Astrocyte (in vitro differentiated cells and primary cell): ENCODE measurements around the gene DMKN. TPM values are rescaled to one million over a fixed set of nuclear protein-coding genes. Genes with fewer than 3 reads are reported as not detected.

ENCODE experiments used
- DNase-seq: peaks from one replicate; pipeline ENCODE4 v3.0.0-alpha.2; 2010; ENCODE audit warnings: low read depth
- FAIRE-seq: peaks from 2 replicates; lab custom pipeline; 2011; peaks lifted over from hg19 to GRCh38; lab: Jason Lieb, UNC
- H2AFZ ChIP-seq: 2 replicates; pipeline ENCODE4 v1.6.0; 2012; ENCODE audit warnings: low read depth, low read length, inconsistent platforms
- H3K27ac ChIP-seq: 2 replicates; pipeline ENCODE4 v1.5.1; 2011; ENCODE audit warnings: low read depth, low read length, inconsistent platforms
- H3K27me3 ChIP-seq: 2 replicates; pipeline ENCODE4 v1.6.0; 2011; ENCODE audit warnings: low read length, inconsistent platforms; ENCODE audit not compliant: insufficient read depth
- H3K36me3 ChIP-seq: 2 replicates; pipeline ENCODE4 v1.5.1; 2011; ENCODE audit warnings: low read length, inconsistent platforms; ENCODE audit not compliant: insufficient read depth
- H3K4me1 ChIP-seq: 2 replicates; pipeline ENCODE4 v1.5.1; 2011; ENCODE audit warnings: low read length, inconsistent platforms; ENCODE audit not compliant: insufficient read depth
- H3K4me2 ChIP-seq: 2 replicates; pipeline ENCODE4 v1.6.0; 2012; ENCODE audit warnings: low read length, inconsistent platforms
- H3K4me3 ChIP-seq: 2 replicates; pipeline ENCODE4 v1.5.1; 2011; ENCODE audit warnings: low read depth, mild to moderate bottlenecking, low read length, inconsistent platforms; ENCODE audit not compliant: insufficient read depth
- H3K79me2 ChIP-seq: 2 replicates; pipeline ENCODE4 v1.6.0; 2012; ENCODE audit warnings: mild to moderate bottlenecking, low read length, inconsistent platforms; ENCODE audit not compliant: insufficient read depth
- H3K9ac ChIP-seq: 2 replicates; pipeline ENCODE4 v1.6.0; 2012; ENCODE audit warnings: mild to moderate bottlenecking, low read length, inconsistent platforms
- H3K9me3 ChIP-seq: 2 replicates; pipeline ENCODE4 v1.5.1; 2012; ENCODE audit warnings: low read depth, mild to moderate bottlenecking, low read length, inconsistent platforms; ENCODE audit not compliant: insufficient read depth
- H4K20me1 ChIP-seq: 2 replicates; pipeline ENCODE4 v1.6.0; 2012; ENCODE audit warnings: low read length, inconsistent platforms; ENCODE audit not compliant: insufficient read depth
- H3K27ac Mint-ChIP-seq: one replicate; pipeline ENCODE4 v1.8.0; 2021; ENCODE audit warnings: mild to moderate bottlenecking, mixed read lengths; ENCODE audit not compliant: unreplicated experiment
- H3K27me3 Mint-ChIP-seq: one replicate; pipeline ENCODE4 v1.8.0; 2021; ENCODE audit warnings: low read depth, mixed read lengths; ENCODE audit not compliant: unreplicated experiment
- H3K36me3 Mint-ChIP-seq: one replicate; pipeline ENCODE4 v1.8.0; 2021; ENCODE audit warnings: low read depth, mixed read lengths; ENCODE audit not compliant: unreplicated experiment
- H3K4me1 Mint-ChIP-seq: one replicate; pipeline ENCODE4 v1.8.0; 2021; ENCODE audit warnings: low read depth, mixed read lengths; ENCODE audit not compliant: unreplicated experiment
- H3K4me3 Mint-ChIP-seq: one replicate; pipeline ENCODE4 v1.8.0; 2021; ENCODE audit warnings: mild to moderate bottlenecking, moderate library complexity, mixed read lengths; ENCODE audit not compliant: unreplicated experiment
- H3K9me3 Mint-ChIP-seq: one replicate; pipeline ENCODE4 v1.8.0; 2021; ENCODE audit warnings: mild to moderate bottlenecking, mixed read lengths; ENCODE audit not compliant: unreplicated experiment
- CTCF ChIP-seq: IDR thresholded peaks from 2 replicates; pipeline ENCODE4 v1.5.1; 2011; ENCODE audit warnings: low read depth, mild to moderate bottlenecking, inconsistent platforms, low read length, moderate library complexity; ENCODE audit not compliant: insufficient read depth
- EZH2 ChIP-seq: IDR thresholded peaks from 2 replicates; pipeline ENCODE4 v1.6.1; 2012; ENCODE audit warnings: mild to moderate bottlenecking, low read length, inconsistent platforms; ENCODE audit not compliant: insufficient read depth
- total RNA-seq: library from RNA; stranded (reverse); gene quantifications from 2 replicates; pipeline ENCODE4 v1.2.1, GENCODE V29; 2021

Gene DMKN
- total RNA-seq, 1 donor from 2014 or later, result 56.9 TPM

GRCh38 chr19:35533201-35533821 is 19.9 kb upstream of the DMKN start, which contains the start of gene GAPDHS:
TSS of gene GAPDHS (plus strand) at chr19:35533456. CDS start at chr19:35533528, 72 bp downstream.
- H2AFZ ChIP-seq, result no peak within 1 kb of the TSS
- Mint-ChIP-seq H3K4me3 (no peak within 1 kb of the TSS), H3K27ac (no peak within 1 kb of the TSS)

DNA sequence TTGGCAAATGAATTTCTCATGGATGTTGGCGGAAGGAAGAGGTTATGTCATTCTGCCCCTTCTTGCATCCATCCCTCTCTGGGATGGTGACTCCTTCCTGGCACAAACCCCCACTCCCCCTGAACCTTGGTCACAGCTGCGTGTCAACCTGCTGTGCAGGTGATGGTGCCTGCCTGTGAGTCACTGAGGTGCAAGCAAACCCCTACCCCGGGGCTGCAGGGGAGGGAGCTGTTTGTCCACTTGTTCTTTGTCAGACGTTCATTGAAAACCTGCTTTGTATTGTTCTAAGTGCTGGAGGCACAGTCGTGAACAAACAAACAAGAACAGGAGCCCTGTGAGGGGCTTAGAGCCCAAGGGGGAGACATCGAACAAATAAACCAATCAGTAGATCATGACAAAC is 17.8 kb upstream of the DMKN start:
- no peak for DNase-seq
- H3K9ac ChIP-seq, result no peak overlapping the region
- H3K9me3 ChIP-seq, result no peaks in the 10 kb centered on the region
- no peak for FAIRE-seq
- no peak overlapping the region for H3K4me2 ChIP-seq
- H3K4me3 ChIP-seq, result no peak overlapping the region
- no peak overlapping the region for H3K27ac ChIP-seq
- peaks cover 25% of the 10 kb centered on the region for H3K27me3 ChIP-seq
- no peaks in the 10 kb centered on the region for H3K79me2 ChIP-seq
- Mint-ChIP-seq H3K4me1 (no peaks in the 10 kb centered on the region), H3K4me3 (no peak overlapping the region), H3K27ac (no peak overlapping the region), H3K9me3 (no peaks in the 10 kb centered on the region), H3K36me3 (no peaks in the 10 kb centered on the region), H3K27me3 (peaks cover 25% of the 10 kb centered on the region)
- no peaks in the 10 kb centered on the region for H3K36me3 ChIP-seq
- no peaks in the 10 kb centered on the region for H4K20me1 ChIP-seq
- H3K4me1 ChIP-seq, result no peaks in the 10 kb centered on the region
- no peak overlapping the region for H2AFZ ChIP-seq
- TF ChIP-seq CTCF (no peak), EZH2 (no peak)

More at GRCh38 chr19:35533201-35533821, 19.9 kb upstream of the DMKN start, which contains the start of gene GAPDHS:
- H3K27me3 ChIP-seq, result peaks cover 25% of the 10 kb centered on the region
- H3K9me3 ChIP-seq, result no peaks in the 10 kb centered on the region
- no peaks in the 10 kb centered on the region for H3K4me1 Mint-ChIP-seq
- no peak for DNase-seq
- no peak for FAIRE-seq
- no peak within 1 kb of the TSS for H3K4me3 ChIP-seq
- peaks cover 23% of the 10 kb centered on the region for H3K27me3 Mint-ChIP-seq
- no peak for TF ChIP-seq CTCF
- TF ChIP-seq EZH2, result no peak
- H3K4me2 ChIP-seq, result peak within 1 kb of the TSS; percentile 36
- H3K79me2 ChIP-seq, result no peaks in the 10 kb centered on the region
- H3K27ac ChIP-seq, result no peak within 1 kb of the TSS
- H4K20me1 ChIP-seq, result no peaks in the 10 kb centered on the region
- no peaks in the 10 kb centered on the region for H3K4me1 ChIP-seq
- H3K36me3 ChIP-seq, result no peaks in the 10 kb centered on the region
- H3K9ac ChIP-seq, result no peak within 1 kb of the TSS
- H3K9me3 Mint-ChIP-seq, result no peaks in the 10 kb centered on the region
- no peaks in the 10 kb centered on the region for H3K36me3 Mint-ChIP-seq
